Measurements from ENCODE around the gene CORO7.

The CORO7 gene

GRCh38 chr16:4383591-4384444, 32.6 kb downstream of the CORO7 start:
- DNase-seq (ENCODE audit: low spot score): no peak

DNA sequence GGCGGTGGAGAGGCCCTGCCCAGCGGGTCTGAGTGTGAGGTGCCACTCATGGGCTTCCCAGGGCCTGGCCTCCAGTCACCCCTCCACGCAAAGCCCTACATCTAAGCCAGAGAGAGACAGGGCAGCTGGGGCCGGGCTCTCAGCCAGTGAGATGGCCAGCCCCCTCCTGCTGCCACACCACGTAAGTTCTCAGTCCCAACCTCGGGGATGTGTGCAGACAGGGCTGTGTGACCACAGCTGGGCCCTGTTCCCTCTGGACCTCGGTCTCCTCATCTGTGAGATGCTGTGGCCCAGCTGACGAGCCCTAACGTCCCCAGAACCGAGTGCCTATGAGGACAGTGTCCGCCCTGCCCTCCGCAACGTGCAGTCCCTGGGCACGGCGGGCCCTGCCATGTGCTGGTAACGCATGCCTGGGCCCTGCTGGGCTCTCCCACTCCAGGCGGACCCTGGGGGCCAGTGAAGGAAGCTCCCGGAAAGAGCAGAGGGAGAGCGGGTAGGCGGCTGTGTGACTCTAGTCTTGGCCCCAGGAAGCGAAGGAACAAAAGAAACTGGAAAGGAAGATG, 33.5 kb downstream of the CORO7 start:
- DNase-seq (ENCODE audit: low spot score): no peak

DNA sequence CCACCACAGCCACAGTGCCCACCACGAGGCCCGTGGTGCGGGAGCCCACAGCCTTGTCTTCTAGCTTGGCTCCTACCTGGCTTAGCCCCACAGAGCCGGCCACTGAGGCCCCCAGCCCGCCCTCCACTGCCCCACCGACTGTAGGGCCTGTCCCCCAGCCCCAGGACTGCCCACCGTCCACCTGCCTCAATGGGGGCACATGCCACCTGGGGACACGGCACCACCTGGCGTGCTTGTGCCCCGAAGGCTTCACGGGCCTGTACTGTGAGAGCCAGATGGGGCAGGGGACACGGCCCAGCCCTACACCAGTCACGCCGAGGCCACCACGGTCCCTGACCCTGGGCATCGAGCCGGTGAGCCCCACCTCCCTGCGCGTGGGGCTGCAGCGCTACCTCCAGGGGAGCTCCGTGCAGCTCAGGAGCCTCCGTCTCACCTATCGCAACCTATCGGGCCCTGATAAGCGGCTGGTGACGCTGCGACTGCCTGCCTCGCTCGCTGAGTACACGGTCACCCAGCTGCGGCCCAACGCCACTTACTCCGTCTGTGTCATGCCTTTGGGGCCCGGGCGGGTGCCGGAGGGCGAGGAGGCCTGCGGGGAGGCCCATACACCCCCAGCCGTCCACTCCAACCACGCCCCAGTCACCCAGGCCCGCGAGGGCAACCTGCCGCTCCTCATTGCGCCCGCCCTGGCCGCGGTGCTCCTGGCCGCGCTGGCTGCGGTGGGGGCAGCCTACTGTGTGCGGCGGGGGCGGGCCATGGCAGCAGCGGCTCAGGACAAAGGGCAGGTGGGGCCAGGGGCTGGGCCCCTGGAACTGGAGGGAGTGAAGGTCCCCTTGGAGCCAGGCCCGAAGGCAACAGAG, 34.2 kb downstream of the CORO7 start:
- no peak for DNase-seq (ENCODE audit: low spot score)

DNA sequence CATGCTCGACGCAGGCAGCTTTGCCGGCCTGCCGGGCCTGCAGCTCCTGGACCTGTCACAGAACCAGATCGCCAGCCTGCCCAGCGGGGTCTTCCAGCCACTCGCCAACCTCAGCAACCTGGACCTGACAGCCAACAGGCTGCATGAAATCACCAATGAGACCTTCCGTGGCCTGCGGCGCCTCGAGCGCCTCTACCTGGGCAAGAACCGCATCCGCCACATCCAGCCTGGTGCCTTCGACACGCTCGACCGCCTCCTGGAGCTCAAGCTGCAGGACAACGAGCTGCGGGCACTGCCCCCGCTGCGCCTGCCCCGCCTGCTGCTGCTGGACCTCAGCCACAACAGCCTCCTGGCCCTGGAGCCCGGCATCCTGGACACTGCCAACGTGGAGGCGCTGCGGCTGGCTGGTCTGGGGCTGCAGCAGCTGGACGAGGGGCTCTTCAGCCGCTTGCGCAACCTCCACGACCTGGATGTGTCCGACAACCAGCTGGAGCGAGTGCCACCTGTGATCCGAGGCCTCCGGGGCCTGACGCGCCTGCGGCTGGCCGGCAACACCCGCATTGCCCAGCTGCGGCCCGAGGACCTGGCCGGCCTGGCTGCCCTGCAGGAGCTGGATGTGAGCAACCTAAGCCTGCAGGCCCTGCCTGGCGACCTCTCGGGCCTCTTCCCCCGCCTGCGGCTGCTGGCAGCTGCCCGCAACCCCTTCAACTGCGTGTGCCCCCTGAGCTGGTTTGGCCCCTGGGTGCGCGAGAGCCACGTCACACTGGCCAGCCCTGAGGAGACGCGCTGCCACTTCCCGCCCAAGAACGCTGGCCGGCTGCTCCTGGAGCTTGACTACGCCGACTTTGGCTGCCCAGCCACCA, 35.1 kb downstream of the CORO7 start:
- no peak for DNase-seq (ENCODE audit: low spot score)

DNA sequence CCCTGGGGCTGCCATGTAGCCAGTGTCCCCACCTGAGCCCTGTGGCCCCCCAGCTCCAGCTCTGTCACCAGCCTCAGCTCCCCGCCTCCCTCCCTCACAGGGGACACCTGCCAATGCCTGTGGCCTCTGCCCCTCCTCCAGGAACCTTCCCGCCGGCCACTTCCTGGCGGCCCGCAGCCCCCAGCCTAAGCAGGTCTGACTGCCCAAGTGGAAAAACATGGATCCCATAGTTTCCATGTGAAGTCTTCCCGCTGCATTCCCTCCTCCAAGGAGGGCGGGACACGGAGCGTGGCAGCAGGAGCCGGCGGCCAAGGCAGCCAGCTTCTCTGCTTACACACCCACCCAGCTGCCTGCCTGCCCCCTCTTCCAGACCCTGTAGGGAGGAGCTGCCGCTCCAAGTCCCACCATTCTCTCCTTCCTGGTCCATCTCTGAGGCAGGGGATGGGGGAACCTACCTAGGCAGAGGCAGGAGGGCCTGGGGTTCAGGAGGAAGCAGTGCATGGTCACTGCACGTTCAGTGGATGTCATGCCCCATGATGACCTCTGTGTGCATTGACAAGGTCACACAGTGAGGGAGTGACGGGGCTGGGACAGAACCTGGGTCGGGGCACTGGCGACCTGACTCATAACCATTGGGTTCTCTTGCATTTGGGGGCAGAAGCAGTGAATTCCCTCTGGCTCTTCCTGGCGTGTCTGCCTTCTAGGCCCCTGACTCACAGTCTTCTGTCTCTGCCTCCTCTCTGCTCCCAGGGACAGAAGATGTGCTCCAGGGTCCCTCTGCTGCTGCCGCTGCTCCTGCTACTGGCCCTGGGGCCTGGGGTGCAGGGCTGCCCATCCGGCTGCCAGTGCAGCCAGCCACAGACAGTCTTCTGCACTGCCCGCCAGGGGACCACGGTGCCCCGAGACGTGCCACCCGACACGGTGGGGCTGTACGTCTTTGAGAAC, 36.0 kb downstream of the CORO7 start:
- no peak for DNase-seq (ENCODE audit: low spot score)

DNA sequence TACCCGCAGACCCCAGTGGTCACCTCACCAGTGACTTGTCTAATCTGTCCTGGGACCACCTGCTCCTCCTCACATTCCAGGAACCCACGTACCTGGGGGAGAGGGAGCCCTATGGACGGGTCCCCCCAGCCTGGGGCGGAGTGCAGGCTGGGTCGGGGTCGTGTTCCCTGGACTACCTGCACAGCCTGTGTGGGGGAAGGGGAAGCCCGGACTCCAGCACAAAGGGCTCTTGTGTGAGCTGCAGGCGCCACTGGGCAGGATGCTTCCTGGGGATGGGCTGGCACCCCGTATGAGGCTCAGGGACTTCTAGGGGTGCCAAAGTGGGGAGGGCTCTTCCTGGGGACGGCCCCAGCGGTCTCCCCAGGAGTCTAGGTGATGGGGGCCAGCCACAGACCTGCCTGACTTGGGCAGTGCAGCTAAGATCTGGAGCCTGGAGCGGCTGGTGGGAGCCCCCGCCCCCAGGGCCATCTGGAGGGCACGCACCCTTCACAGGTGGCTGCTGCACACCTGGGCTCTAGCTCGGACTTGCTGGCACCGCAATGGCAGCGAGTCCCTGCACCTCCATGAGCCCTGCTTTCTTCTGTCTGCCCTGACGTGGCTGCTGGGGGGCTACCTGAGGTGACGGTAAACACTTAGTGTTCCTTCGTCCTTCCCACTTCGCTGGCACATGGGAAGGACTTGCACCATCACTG, 37.3 kb downstream of the CORO7 start:
- no peak for DNase-seq (ENCODE audit: low spot score)

GRCh38 chr16:4378161-4378666, 38.2 kb downstream of the CORO7 start:
- peak; percentile 71 for DNase-seq (ENCODE audit: low spot score)

DNA sequence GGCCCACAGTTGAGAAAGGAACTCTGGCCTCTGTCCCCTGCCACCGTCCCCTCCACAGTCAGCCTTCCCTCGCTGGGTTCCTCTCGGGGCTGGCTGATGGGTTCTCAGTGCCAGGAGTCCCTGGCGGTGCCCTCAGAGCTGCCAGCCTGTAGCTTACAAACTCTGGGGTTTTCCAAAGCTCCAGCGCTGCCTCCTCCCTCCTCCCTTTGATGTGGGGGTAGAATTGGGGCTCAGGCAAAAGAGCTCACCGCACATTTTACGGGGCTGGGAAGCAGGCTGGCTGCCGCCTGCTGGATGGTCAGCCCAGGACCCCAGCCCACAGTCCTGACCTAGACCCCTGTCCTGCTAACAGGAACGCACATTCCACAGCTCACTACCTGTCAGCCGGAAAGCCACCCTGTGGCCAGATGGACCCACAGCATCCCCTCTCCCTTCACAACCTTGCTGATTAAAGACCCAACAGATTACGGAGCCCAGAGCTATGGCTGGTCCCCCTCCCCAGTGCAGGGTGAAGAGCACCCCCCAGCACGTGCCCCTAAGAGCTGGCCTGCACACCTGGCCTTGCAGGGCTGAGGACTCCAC, 38.7 kb downstream of the CORO7 start:
- DNase-seq (ENCODE audit: low spot score): no peak

- no peak for DNase-seq (ENCODE audit: low spot score)
These were observed 39.4 kb downstream of the CORO7 start for GRCh38 chr16:4376893-4377572.

- DNase-seq (ENCODE audit: low spot score): peak; percentile 83
These were observed 40.1 kb downstream of the CORO7 start for GRCh38 chr16:4376126-4376892.

GRCh38 chr16:4375717-4376116, 40.7 kb downstream of the CORO7 start:
- peak; percentile 26 for DNase-seq (ENCODE audit: low spot score)

DNA sequence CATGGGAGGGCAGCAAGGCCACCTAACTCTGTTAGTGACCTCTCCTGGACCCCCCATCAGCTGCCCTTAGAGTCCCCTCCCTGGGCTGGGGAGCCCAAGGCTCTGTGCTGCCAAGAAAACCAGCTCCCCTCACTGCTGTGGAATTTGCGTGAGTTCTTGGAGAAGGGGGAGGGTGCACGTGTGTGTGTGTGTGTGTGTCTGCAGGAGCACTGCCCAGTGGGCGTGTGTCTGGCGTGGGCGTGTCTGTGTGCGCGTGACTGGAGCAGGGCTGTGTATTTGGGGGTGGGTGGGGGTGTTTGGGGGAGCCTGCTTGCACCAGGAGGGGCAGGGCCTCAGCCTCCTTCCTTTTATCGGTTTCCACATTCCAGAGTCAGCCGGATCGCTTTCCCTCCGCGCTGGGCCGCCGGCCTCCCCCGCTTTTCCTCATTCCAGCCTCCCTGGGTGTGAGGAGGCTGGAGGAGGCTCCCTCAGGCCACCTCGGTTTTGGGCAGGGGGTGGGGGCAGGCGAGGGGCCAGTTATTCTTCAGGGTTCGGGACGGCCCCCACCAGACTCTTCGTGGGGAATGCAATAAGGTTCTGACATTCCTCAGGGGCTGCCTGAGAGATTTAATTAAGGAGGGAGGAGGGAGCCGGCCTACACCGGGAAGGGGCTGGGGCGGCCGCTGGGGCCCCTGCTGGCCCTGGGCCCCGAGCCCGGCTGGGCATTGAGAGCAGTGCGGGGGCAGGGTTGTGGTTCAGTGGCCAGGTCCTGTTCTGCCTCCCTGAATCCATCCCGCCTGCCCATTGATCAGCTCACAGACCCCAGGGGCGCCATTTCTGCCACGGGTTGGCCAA, 42.3 kb downstream of the CORO7 start:
- DNase-seq (ENCODE audit: low spot score): peak; percentile 86

DNA sequence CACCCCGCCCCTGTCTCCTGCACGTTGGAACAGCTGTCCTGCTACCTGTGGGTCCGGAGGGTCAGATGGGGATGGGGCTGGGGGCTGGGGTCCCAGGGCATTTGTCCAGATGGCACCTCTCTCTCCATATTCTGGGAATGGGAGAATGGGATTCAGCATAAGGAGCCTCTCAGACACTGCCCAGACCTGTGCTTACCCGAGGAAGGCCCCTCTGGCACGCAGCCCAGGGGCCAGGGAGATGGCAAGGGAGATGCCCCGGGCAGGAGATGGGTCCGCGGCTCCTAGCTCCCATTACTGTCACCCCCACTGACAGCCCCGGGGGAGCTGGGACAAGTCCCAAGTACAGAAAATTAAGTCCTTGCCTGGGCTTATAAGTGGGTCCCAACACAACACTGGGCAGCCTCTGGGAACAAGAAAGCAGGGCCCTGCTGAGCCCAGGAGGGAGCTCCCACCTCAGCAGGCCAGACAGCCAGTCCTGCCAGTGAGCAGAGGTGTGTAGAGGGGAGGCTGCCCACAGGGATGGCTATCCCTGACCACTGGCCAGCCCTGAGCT, 43.0 kb downstream of the CORO7 start:
- DNase-seq (ENCODE audit: low spot score): no peak

DNA sequence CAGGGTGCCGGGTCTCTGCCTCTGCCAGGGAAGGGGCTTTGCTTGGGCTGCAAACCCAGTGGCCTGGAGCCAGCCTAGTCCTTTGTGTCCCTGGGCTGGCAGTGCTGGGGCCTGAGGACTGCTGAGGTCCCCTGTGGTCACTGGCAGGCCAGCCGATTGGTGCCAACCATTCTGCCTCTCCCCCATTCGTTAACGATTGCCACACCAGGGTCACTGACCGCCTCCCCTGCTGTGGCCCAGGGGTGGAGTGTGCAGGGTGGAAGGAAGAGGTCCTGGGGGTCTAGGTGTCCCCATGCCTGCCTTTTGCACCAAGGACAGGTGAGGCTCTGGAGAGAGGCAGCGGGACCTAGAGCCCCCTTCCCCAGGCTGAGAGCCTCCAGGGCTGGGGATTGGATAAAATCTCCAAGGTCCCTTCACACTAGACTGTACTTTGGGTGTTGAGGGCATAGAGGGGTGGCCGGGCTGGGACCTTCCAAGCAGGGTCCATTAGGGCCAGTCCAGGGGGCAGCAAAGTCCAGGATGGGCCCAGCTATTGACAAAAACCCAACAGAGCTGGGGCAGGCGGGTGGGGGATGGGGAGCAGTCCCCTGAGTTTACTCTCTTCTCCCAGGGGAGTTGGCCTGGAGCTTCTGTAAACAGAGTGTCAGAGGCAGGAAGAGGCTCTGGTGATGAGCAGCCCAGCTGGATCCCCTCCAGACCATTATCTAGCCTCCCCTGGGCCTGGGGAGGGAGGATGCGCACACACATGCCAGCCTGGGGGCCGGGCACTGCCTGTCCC, 43.6 kb downstream of the CORO7 start:
- peak; percentile 69 for DNase-seq (ENCODE audit: low spot score)

DNA sequence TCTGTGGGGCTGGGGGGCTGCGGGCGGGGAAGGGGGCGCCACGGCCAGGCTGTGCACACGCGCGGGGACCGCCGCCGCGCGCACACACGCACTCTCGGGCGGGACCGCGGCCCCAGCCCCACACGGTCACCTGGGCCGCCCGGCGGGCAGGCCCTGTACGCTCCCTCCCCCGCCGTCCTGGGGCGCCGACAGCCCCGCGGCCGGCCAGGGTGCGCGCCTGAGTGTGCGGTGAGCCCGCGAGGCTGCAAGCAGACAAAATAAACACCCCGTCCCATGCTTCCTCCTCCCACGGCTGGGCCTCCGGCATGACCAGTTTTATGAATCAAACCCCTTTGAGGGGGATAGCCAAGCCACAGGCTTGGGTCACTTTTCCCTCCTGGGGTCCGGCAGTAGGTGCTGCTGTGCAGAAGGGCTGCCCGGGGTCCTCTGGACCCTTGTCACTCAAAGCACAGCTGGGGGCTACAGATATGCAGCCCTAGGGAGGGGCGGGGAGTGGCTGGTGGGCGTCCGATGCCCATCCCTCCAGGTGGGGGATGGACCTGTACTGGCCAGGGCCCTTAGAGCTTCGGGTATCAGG, 44.3 kb downstream of the CORO7 start:
- no peak for DNase-seq (ENCODE audit: low spot score)

Measured in AG08395 (cell line).